Gastroesophageal sphincter (tissue), 4 donors: ENCODE results near the gene TMEM218. TPM values are rescaled to one million over a fixed set of nuclear protein-coding genes. Genes with fewer than 3 reads are reported as not detected.
A peak's percentile ranks its signal among the peaks of the same experiment; 100 is the strongest.

ENCODE experiments used
- ATAC-seq: fragments of 150-250 bp; one replicate; pipeline ENCODE4 v1.9.1; 2016; ENCODE audit warnings: mild to moderate bottlenecking, moderate library complexity
- H3K27ac ChIP-seq, 4 donors: fragments of 200-600 bp; sonication (generic) in 3 of 4; 1 replicate in 3 of 4; 2 replicates in 1 of 4; pipeline ENCODE4 v1.5.1; 2016 to 2019
- H3K27me3 ChIP-seq: fragments of 200-600 bp; sonication (generic); one replicate; pipeline ENCODE4 v1.5.1; 2019
- H3K36me3 ChIP-seq, 2 donors: fragments of 200-600 bp; sonication (generic); one replicate each; pipeline ENCODE4 v1.5.1; 2019; ENCODE audit warnings: control low read depth in 1 of 2
- H3K4me1 ChIP-seq, 3 donors: fragments of 200-600 bp; sonication (generic); 1 replicate in 2 of 3; 2 replicates in 1 of 3; pipeline ENCODE4 v1.5.1; 2016 to 2019; ENCODE audit warnings: control low read depth in 2 of 3
- H3K4me3 ChIP-seq, 2 donors: fragments of 200-600 bp; sonication (generic); one replicate each; pipeline ENCODE4 v1.5.1; 2019; ENCODE audit warnings: mild to moderate bottlenecking in 1 of 2, moderate library complexity in 1 of 2
- H3K9me3 ChIP-seq, 3 donors: fragments of 200-600 bp; sonication (generic); one replicate each; pipeline ENCODE4 v1.5.1; 2017 to 2019; ENCODE audit warnings: control low read depth in 2 of 3
- EP300 ChIP-seq: sonication (generic); formaldehyde crosslinking; IDR thresholded peaks from one replicate; pipeline ENCODE4 v1.6.1; 2017; ENCODE audit warnings: antibody characterized with exemption, mild to moderate bottlenecking
- POLR2A ChIP-seq, 2 donors: fragments of 450-650 bp; IDR thresholded peaks; one replicate each; pipeline ENCODE4 v1.6.1; 2017; ENCODE audit warnings: antibody characterized with exemption in 2 of 2, mild to moderate bottlenecking in 2 of 2, moderate library complexity in 1 of 2
- POLR2AphosphoS5 ChIP-seq: sonication (generic); formaldehyde crosslinking; IDR thresholded peaks from one replicate; pipeline ENCODE4 v1.6.1; 2017; ENCODE audit warnings: antibody characterized with exemption
- WGBS, 2 donors: methylation state at CpG; one replicate each; pipeline ENCODE4 v1.1.5; 2018; ENCODE audit warnings: low coverage in 1 of 2; 5-methylcytosine and 5-hydroxymethylcytosine counted together
- total RNA-seq, 4 donors: library from RNA; depleted of rRNA; stranded (reverse); fragments of >200 nt; gene quantifications; one replicate each; pipeline ENCODE4 v1.1.0, GENCODE V29; 2016
- TF ChIP-seq, protein P1 (sequence below), 4 experiments: fragments of 200-600 bp in 2 of 4; fragments of 450-650 bp in 2 of 4; sonication (generic) in 1 of 4; IDR thresholded peaks; one replicate each; pipeline ENCODE4 v1.5.1; 2017 to 2019; ENCODE audit warnings: antibody characterized with exemption in 4 of 4, mild to moderate bottlenecking in 2 of 4, moderate library complexity in 2 of 4

Gene TMEM218
- 10 to 100 TPM; 14.7 to 20.0 (median 17.3) TPM for total RNA-seq

DNA sequence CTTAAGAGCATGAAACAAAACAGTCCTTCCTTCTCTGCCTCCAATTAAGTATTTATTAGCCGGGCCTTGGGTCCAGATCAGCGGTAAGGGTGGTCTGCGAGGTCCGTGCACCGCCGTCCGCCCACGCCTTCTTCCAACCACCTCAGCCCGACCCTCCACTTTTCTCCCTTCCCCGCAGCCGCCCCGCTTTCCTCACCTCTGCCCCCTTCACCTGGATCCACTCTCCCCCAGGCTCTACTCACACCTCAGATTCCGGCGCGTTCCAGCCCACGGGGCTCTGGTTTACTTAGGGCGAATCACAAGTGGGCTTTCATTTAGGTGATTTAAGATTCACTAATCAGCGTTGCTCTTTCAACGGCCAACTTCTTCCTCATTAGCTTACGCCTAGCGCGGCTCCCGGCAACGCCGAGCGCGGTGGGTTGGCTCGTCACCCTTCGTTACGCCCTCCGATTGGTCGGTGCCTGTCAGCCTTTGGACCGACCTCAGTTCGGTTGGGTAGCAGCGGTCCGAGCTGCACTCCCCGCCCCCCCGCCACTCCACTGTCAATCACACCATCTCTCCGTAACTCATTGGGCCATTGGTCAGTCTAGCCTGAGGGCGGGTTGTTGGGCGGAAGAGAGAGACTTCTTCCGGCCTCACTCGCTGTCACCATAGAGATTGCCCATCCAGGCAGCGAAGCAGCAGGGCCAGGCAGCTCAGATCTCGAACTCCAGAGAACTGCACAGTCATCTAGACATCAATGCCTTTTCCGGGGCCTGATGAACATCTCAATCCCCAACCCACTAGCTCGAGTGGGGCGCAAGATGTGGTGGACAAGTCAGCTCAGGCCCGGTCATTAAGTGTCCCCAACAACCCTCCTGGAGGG is at the start of gene TMEM218:
TMEM218 (minus strand) TSS at position 284 of the 865 bp plus-strand sequence. CDS start 9,385 bp downstream, outside the sequence.
- ATAC-seq = peak; percentile 100
- TF ChIP-seq EP300 = no peak
- peak; percentile 44 for TF ChIP-seq POLR2AphosphoS5
- peaks cover 0 to 16% (median 2%) of the 10 kb centered on the region in 3 donors for H3K4me1 ChIP-seq
- H3K9me3 ChIP-seq = no peaks in the 10 kb centered on the region
- H3K36me3 ChIP-seq = no peaks in the 10 kb centered on the region
- peak within 1 kb of the TSS; percentile 11 to 87 (median 86) for H3K27ac ChIP-seq
- H3K27me3 ChIP-seq = peaks cover 4% of the 10 kb centered on the region
- peak within 1 kb of the TSS; percentile 69 to 80 for H3K4me3 ChIP-seq
- 0 to 14% methylated on average over 2 to 21 of the region's 49 CpGs for WGBS, 2 donors

DNA sequence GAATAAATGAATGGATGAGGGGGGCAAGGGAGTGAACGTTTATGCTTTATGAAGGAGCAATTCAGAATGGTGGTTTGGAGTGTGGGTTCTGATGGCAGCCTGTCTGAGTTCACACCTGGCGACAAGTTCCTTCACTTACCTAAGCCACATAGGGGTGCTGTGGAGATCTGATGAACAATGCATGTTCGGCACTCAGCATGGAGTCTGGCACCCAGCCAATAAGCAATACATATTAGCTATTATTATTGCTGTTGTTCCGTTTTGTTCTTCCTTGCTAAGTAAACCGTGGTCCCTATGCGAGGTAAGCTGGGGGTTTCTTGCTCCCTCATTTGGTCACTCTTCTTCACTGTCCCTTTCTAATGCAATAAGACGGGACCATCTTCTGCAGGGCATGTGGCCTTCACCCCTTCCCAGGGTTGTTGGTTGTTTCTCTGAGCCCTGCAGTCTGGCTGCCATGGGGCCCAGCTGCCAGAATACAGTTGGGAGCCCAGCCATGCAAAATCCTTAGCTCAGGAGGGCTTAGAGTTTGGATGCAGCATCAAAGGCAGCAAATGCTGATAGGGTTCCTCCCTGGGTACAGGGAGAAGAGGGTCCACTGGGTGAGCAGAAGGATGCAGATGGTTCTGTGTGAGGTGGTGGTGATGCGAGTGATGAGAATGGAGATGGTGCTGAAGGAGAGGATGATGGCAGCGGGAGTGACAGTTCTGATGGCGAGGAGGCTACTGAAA is 46.7 kb upstream of the TMEM218 start:
- H3K4me3 ChIP-seq = no peak overlapping the region
- no peak for ATAC-seq
- WGBS, 2 donors = 83 to 88% methylated on average over 8 to 10 of the region's 10 CpGs

DNA sequence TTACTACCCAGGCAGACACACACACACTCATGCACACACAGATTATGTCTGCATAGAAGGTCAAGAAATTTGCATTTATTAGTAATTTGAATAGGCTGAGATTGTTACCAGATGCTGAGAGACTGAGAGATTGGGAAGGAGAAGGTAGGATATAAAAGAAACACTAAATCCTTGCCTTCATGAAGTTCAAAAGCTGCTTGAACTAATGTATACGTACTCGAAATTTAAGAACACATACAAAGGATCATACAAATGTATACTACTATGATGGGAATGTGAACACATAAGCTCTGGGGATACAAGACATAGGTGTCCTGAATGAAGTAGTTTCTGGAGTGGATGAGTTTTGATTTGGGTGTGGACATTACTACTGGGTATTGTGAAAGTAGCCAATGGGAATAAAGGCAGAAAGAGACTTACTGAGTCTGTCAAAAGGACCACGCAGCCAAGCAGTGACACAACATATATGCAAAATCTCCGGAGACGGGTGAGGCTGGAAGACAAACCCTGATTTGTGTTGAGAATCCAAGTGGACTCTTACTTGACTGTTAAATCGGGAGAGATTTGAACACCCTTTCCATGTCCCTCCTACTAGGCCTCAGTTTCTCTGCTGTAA is 45.8 kb upstream of the TMEM218 start:
- no peak overlapping the region for H3K27ac ChIP-seq
- TF ChIP-seq, protein P1, sequence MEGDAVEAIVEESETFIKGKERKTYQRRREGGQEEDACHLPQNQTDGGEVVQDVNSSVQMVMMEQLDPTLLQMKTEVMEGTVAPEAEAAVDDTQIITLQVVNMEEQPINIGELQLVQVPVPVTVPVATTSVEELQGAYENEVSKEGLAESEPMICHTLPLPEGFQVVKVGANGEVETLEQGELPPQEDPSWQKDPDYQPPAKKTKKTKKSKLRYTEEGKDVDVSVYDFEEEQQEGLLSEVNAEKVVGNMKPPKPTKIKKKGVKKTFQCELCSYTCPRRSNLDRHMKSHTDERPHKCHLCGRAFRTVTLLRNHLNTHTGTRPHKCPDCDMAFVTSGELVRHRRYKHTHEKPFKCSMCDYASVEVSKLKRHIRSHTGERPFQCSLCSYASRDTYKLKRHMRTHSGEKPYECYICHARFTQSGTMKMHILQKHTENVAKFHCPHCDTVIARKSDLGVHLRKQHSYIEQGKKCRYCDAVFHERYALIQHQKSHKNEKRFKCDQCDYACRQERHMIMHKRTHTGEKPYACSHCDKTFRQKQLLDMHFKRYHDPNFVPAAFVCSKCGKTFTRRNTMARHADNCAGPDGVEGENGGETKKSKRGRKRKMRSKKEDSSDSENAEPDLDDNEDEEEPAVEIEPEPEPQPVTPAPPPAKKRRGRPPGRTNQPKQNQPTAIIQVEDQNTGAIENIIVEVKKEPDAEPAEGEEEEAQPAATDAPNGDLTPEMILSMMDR (IDR thresholded peaks at IDR 0.05) = no peak
- TF ChIP-seq POLR2AphosphoS5 (no peak), EP300 (no peak), POLR2A (IDR thresholded peaks at IDR 0.05) (no peak)
- H3K4me3 ChIP-seq = no peak overlapping the region
- H3K36me3 ChIP-seq = no peaks in the 10 kb centered on the region
- H3K4me1 ChIP-seq = no peaks in the 10 kb centered on the region
- peaks cover 15% of the 10 kb centered on the region for H3K27me3 ChIP-seq
- WGBS, 2 donors = 86 to 92% methylated on average over 6 of the region's 6 CpGs
- ATAC-seq = no peak
- H3K9me3 ChIP-seq = no peaks in the 10 kb centered on the region

More for the DNA sequence above, 46.7 kb upstream of the TMEM218 start:
- Histone ChIP-seq H3K9me3 (no peaks in the 10 kb centered on the region), H3K36me3 (no peaks in the 10 kb centered on the region), H3K27me3 (peaks cover 15% of the 10 kb centered on the region), H3K4me1 (no peaks in the 10 kb centered on the region), H3K27ac (no peak overlapping the region)
- TF ChIP-seq, protein P1 (IDR thresholded peaks at IDR 0.05) = no peak
- TF ChIP-seq EP300 (no peak), POLR2A (IDR thresholded peaks at IDR 0.05) (no peak), POLR2AphosphoS5 (no peak)

DNA sequence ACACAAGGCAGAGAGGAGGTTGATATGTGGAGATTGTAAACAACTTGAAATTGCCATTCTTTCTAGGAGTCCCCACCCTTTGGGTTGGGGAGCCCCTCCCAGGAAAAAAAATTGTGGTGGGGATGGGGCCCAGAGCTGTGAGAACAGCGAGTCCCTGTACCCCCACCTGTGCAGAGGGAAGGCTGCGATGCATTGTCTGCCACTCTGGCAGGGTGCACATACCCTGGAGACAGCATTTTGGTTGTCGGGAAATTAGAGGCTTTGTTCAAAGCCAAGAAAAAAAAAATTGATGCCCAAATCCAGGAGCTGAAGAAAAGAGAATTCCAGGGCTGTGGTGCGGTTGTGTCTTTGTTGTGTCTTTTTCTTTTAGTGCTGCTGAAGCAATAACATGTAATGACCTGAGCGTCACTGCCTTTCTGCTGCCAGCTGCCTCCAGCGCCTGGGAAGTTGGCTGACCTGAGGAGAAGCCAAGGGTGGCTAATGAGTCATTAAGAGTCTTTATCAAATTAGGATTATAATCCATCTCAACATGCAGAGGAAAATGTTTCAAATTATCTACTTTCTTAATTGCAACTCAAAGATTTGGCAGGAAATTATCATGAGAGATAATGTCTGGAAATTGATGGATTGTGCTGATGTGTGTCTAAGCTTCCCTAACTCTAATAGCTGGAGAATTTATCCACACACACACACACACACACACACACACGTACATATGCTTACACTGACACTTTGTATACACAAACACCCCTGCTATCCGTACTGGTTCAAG is 45.1 kb upstream of the TMEM218 start:
- TF ChIP-seq, protein P1 (IDR thresholded peaks at IDR 0.05) = no peak
- no peak for TF ChIP-seq POLR2A (IDR thresholded peaks at IDR 0.05)
- no peak for TF ChIP-seq EP300
- TF ChIP-seq POLR2AphosphoS5 = no peak
- H3K36me3 ChIP-seq = no peaks in the 10 kb centered on the region
- no peaks in the 10 kb centered on the region for H3K4me1 ChIP-seq
- H3K27ac ChIP-seq = no peak overlapping the region
- WGBS, 2 donors = 89 to 93% methylated on average over 3 to 8 of the region's 8 CpGs
- H3K27me3 ChIP-seq = peaks cover 15% of the 10 kb centered on the region
- no peak for ATAC-seq
- no peaks in the 10 kb centered on the region for H3K9me3 ChIP-seq
- no peak overlapping the region for H3K4me3 ChIP-seq
